ENCODE data around the gene BICC1. TPM values are rescaled to one million over a fixed set of nuclear protein-coding genes. Genes with fewer than 3 reads are reported as not detected.

The BICC1 gene
- total RNA-seq, 1 donor from 2014 or later: 1.1 TPM

DNA sequence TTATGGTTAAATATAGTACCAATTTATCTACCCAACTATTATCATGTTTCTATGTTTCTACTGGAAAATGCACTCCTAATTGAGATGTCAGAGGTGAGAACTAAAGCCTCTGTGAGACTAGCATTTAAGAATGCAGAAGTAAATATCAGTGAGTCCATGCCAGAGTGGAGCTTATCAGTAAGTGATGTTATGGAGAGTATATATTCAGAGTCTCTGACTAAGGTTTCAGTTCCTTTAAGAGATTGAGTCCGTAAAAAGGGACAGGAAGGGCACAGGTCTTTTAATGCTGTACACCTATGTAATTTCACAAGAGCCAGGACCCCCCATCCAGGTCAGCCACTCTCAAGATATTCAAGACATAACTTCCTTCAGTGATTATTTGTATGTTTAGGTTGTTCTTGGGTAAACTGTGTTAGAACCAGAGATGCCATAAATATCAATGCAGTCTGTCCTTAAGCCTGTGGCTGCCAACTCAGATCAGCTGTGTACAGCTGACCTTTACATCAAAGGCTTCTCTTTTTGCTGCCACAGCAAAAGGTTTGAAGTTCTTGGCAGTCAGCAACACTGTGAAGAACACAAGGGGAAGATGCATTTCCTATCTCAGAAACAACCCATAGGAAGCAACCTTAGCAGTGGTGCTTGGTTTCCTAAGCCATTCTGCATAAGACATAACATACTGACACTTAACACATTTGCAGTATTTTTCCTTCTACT is 244.8 kb downstream of the BICC1 start:
- H3K9me3 Mint-ChIP-seq (ENCODE audit: unreplicated experiment): no peaks in the 10 kb centered on the region
- H3K36me3 Mint-ChIP-seq (ENCODE audit: low read depth, unreplicated experiment): no peaks in the 10 kb centered on the region
- peaks cover 3% of the 10 kb centered on the region for H3K27me3 Mint-ChIP-seq (ENCODE audit: unreplicated experiment)
- H3K4me1 Mint-ChIP-seq (ENCODE audit: unreplicated experiment): peaks cover 7% of the 10 kb centered on the region
- H3K4me3 Mint-ChIP-seq (ENCODE audit: unreplicated experiment): no peak overlapping the region
- DNase-seq (ENCODE audit: low spot score): no peak
- TF ChIP-seq, protein P1, sequence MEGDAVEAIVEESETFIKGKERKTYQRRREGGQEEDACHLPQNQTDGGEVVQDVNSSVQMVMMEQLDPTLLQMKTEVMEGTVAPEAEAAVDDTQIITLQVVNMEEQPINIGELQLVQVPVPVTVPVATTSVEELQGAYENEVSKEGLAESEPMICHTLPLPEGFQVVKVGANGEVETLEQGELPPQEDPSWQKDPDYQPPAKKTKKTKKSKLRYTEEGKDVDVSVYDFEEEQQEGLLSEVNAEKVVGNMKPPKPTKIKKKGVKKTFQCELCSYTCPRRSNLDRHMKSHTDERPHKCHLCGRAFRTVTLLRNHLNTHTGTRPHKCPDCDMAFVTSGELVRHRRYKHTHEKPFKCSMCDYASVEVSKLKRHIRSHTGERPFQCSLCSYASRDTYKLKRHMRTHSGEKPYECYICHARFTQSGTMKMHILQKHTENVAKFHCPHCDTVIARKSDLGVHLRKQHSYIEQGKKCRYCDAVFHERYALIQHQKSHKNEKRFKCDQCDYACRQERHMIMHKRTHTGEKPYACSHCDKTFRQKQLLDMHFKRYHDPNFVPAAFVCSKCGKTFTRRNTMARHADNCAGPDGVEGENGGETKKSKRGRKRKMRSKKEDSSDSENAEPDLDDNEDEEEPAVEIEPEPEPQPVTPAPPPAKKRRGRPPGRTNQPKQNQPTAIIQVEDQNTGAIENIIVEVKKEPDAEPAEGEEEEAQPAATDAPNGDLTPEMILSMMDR (IDR thresholded peaks at IDR 0.05; ENCODE audit: unreplicated experiment): no peak
- H3K27ac Mint-ChIP-seq (ENCODE audit: unreplicated experiment): no peak overlapping the region

DNA sequence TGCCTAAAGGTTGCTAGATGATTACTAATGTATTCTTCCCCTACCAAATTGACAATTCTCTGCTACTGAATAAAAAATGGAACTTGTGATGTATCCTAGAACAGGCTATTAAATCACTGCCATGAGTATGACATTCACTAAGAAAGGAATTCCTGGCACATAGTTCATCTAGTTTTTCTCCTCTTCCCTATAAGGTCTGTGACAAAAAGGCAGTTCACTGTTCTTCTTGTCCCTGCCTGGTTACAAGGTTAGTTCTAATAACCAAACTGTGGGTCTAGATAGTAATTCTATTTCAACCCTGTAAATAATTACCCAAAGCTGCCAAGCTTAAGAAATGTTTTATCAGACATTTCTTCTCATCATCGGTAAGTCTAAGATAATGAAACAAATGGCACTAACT is 245.6 kb downstream of the BICC1 start:
- Mint-ChIP-seq H3K36me3 (ENCODE audit: low read depth, unreplicated experiment) (no peaks in the 10 kb centered on the region), H3K9me3 (ENCODE audit: unreplicated experiment) (no peaks in the 10 kb centered on the region), H3K4me1 (ENCODE audit: unreplicated experiment) (peaks cover 7% of the 10 kb centered on the region), H3K27me3 (ENCODE audit: unreplicated experiment) (peaks cover 3% of the 10 kb centered on the region), H3K27ac (ENCODE audit: unreplicated experiment) (no peak overlapping the region), H3K4me3 (ENCODE audit: unreplicated experiment) (no peak overlapping the region)
- TF ChIP-seq, protein P1 (IDR thresholded peaks at IDR 0.05; ENCODE audit: unreplicated experiment): no peak
- no peak for DNase-seq (ENCODE audit: low spot score)

DNA sequence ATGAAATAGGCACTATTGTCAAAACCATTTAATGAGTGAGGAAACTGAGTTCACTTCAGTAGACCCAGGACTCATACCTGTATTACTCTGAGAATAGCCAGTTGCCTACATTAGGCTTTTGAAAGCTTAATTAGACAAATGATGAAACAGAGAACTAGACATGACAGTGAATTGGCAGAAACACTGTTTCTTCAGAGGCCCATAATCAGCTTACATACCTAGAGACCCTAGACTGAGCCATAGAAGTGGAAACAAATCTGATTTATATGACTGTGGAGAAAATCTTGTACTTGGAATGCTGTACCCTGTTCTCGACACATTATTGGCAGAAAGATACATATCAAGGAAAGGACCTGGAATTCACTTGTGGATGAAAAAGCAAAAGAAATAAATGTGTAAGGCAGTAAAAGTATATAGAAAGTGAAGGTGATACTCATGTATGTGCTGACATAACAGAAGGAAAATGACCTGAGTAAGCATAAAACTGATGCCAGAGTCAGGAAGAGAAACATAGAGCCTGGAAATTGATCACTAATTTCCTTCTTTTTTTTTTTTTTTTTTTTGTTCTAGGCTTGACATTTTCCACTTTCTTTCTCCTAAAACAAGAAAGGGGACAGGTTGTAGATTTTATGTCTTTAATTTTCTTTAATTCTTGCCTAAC is 251.5 kb downstream of the BICC1 start:
- Mint-ChIP-seq H3K27ac (ENCODE audit: unreplicated experiment) (no peak overlapping the region), H3K27me3 (ENCODE audit: unreplicated experiment) (peaks cover 1% of the 10 kb centered on the region), H3K4me3 (ENCODE audit: unreplicated experiment) (no peak overlapping the region), H3K9me3 (ENCODE audit: unreplicated experiment) (no peaks in the 10 kb centered on the region), H3K4me1 (ENCODE audit: unreplicated experiment) (no peaks in the 10 kb centered on the region), H3K36me3 (ENCODE audit: low read depth, unreplicated experiment) (no peaks in the 10 kb centered on the region)
- TF ChIP-seq, protein P1 (IDR thresholded peaks at IDR 0.05; ENCODE audit: unreplicated experiment): no peak
- no peak for DNase-seq (ENCODE audit: low spot score)

DNA sequence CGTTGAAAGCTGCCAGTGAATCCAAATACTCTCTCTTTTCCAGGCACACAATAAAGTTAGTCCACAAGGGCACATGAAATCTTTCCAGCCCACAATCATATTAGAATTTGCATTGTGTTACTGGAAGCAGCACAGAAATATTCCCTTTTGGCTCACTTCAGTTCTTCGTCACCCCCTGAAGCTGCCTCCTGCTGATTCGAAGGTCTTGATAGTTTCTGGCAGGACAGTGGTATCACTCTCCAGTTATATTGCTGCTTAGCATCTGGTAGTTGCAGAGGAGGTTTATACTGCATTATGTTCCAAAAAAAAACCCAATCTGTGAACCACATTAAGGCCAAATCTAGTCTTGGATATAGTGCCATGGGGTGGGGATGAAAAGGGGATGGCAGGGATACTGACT is 253.2 kb downstream of the BICC1 start:
- H3K27me3 Mint-ChIP-seq (ENCODE audit: unreplicated experiment): peaks cover 1% of the 10 kb centered on the region
- no peaks in the 10 kb centered on the region for H3K9me3 Mint-ChIP-seq (ENCODE audit: unreplicated experiment)
- H3K4me3 Mint-ChIP-seq (ENCODE audit: unreplicated experiment): no peak overlapping the region
- no peak overlapping the region for H3K27ac Mint-ChIP-seq (ENCODE audit: unreplicated experiment)
- no peaks in the 10 kb centered on the region for H3K36me3 Mint-ChIP-seq (ENCODE audit: low read depth, unreplicated experiment)
- TF ChIP-seq, protein P1 (IDR thresholded peaks at IDR 0.05; ENCODE audit: unreplicated experiment): no peak
- DNase-seq (ENCODE audit: low spot score): no peak
- no peaks in the 10 kb centered on the region for H3K4me1 Mint-ChIP-seq (ENCODE audit: unreplicated experiment)

DNA sequence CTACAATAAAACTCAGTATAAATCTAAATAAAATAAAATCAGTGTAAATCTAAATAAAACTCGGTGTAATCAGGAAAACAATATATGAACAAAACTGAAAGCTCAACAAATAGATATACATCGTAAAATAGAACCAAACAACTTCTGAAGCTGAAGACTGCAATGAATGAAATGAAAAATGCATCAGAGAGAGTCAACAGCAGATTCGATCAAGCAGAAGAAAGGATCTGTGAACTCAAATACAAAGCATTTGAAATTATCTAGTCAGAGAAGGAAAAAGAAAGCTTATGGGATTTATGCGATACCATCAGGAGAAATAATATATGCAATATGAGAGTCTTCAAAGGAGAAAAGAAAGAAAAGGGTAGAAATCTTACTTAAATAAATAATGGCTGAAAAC is 255.0 kb downstream of the BICC1 start:
- Mint-ChIP-seq H3K9me3 (ENCODE audit: unreplicated experiment) (no peaks in the 10 kb centered on the region), H3K27ac (ENCODE audit: unreplicated experiment) (no peak overlapping the region), H3K27me3 (ENCODE audit: unreplicated experiment) (peaks cover 1% of the 10 kb centered on the region), H3K4me3 (ENCODE audit: unreplicated experiment) (no peak overlapping the region), H3K36me3 (ENCODE audit: low read depth, unreplicated experiment) (no peaks in the 10 kb centered on the region), H3K4me1 (ENCODE audit: unreplicated experiment) (no peaks in the 10 kb centered on the region)
- no peak for DNase-seq (ENCODE audit: low spot score)
- TF ChIP-seq, protein P1 (IDR thresholded peaks at IDR 0.05; ENCODE audit: unreplicated experiment): no peak
